ENCODE results near the gene DYNC1H1.

- TF ChIP-seq EZH2 (IDR thresholded peaks at IDR 0.05; ENCODE audit: borderline replicate concordance): no peak
- no peak for TF ChIP-seq CTCF (IDR thresholded peaks at IDR 0.05; ENCODE audit: poor library complexity)
Measured at GRCh38 chr14:102081231-102082080, 117.1 kb downstream of the DYNC1H1 start.

Data from hepatocyte (in vitro differentiated cells).